GM12865 (cell line): Measurements from ENCODE around the gene FAM184A.

Experiments used
- DNase-seq: peaks from one replicate; pipeline ENCODE4 v3.0.0; 2010; ENCODE audit warnings: low read depth
- H3K4me3 ChIP-seq: 2 replicates; pipeline ENCODE4 v1.5.1; 2011; ENCODE audit warnings: mild to moderate bottlenecking, low read depth, low read length, control low read depth
- CTCF ChIP-seq: IDR thresholded peaks from 2 replicates; pipeline ENCODE4 v1.5.1; 2011; ENCODE audit warnings: low read length, control low read depth, low read depth, inconsistent platforms; ENCODE audit not compliant: insufficient read depth; ENCODE audit errors: missing control alignments

The FAM184A gene

GRCh38 chr6:119078376-119079282 lies at the start of gene FAM184A:
TSS of gene FAM184A (minus strand) at chr6:119078664. CDS start at chr6:119078299, 365 bp downstream.
- H3K4me3 ChIP-seq: peak within 1 kb of the TSS; percentile 61
- peak; percentile 64 for DNase-seq
- peak; percentile 31 for TF ChIP-seq CTCF

GRCh38 chr6:119127627-119128026 lies 49.2 kb upstream of the FAM184A start:
- DNase-seq: no peak
- H3K4me3 ChIP-seq: no peak overlapping the region
- TF ChIP-seq CTCF: no peak

GRCh38 chr6:119126826-119127225 lies 48.4 kb upstream of the FAM184A start:
- no peak for DNase-seq
- TF ChIP-seq CTCF: no peak
- H3K4me3 ChIP-seq: no peak overlapping the region

GRCh38 chr6:119126140-119126539 lies 47.7 kb upstream of the FAM184A start:
- no peak for DNase-seq
- H3K4me3 ChIP-seq: no peak overlapping the region
- no peak for TF ChIP-seq CTCF

GRCh38 chr6:119125576-119125975 lies 47.1 kb upstream of the FAM184A start:
- no peak for DNase-seq
- H3K4me3 ChIP-seq: no peak overlapping the region
- TF ChIP-seq CTCF: no peak

GRCh38 chr6:119124079-119124824 lies 45.8 kb upstream of the FAM184A start:
- DNase-seq: no peak
- no peak for TF ChIP-seq CTCF
- H3K4me3 ChIP-seq: no peak overlapping the region

GRCh38 chr6:119122336-119122735 lies 43.9 kb upstream of the FAM184A start:
- DNase-seq: no peak
- TF ChIP-seq CTCF: no peak
- no peak overlapping the region for H3K4me3 ChIP-seq
